Stimulated activated naive CD8-positive, alpha-beta T cell treated with anti-CD3 and anti-CD28 coated beads, Interleukin-15, Interleukin-2, amounts not matched to agents 100 U/mL and 50 U/mL, for 24 hours (primary cell): Measurements from ENCODE around the gene TMEM235.

ENCODE experiments used
- ATAC-seq: fragments of 150-1000 bp; cut with Tn5 transposase; one replicate; pipeline ENCODE4 v1.10.0; 2021
- DNase-seq: peaks from one replicate; pipeline ENCODE4 v3.0.0; 2021

TMEM235 gene

GRCh38 chr17:78255029-78255656 is 23.7 kb downstream of the TMEM235 start:
- ATAC-seq = no peak

GRCh38 chr17:78255953-78256706 is 24.7 kb downstream of the TMEM235 start:
- ATAC-seq (no peak), DNase-seq (no peak)

More at GRCh38 chr17:78255029-78255656, 23.7 kb downstream of the TMEM235 start:
- no peak for DNase-seq

GRCh38 chr17:78256707-78257591 is 25.5 kb downstream of the TMEM235 start:
- no peak for DNase-seq
- no peak for ATAC-seq

- DNase-seq = no peak
- ATAC-seq = no peak
Measured at GRCh38 chr17:78257810-78258322, 26.4 kb downstream of the TMEM235 start.

GRCh38 chr17:78258323-78259191 is 27.1 kb downstream of the TMEM235 start:
- ATAC-seq = peak; percentile 50
- peak; percentile 71 for DNase-seq

GRCh38 chr17:78259192-78259554 is 27.7 kb downstream of the TMEM235 start:
- DNase-seq = no peak
- no peak for ATAC-seq

GRCh38 chr17:78263063-78263735 is 31.8 kb downstream of the TMEM235 start:
- ATAC-seq = no peak
- no peak for DNase-seq

- no peak for ATAC-seq
Measured at GRCh38 chr17:78263736-78264340, 32.4 kb downstream of the TMEM235 start.

GRCh38 chr17:78264590-78264989 is 33.2 kb downstream of the TMEM235 start:
- ATAC-seq = no peak
- DNase-seq = no peak

More at GRCh38 chr17:78263736-78264340, 32.4 kb downstream of the TMEM235 start:
- DNase-seq = no peak

- ATAC-seq (no peak), DNase-seq (no peak)
Measured at GRCh38 chr17:78265121-78265520, 33.7 kb downstream of the TMEM235 start.

- no peak for ATAC-seq
- DNase-seq = no peak
Measured at GRCh38 chr17:78266231-78266631, 34.8 kb downstream of the TMEM235 start.

GRCh38 chr17:78266771-78267170 is 35.3 kb downstream of the TMEM235 start:
- DNase-seq (no peak), ATAC-seq (no peak)

GRCh38 chr17:78267253-78268073 is 36.0 kb downstream of the TMEM235 start:
- no peak for ATAC-seq
- no peak for DNase-seq

- ATAC-seq (no peak), DNase-seq (no peak)
Measured at GRCh38 chr17:78268191-78268874, 36.9 kb downstream of the TMEM235 start.

- ATAC-seq (no peak), DNase-seq (no peak)
Measured at GRCh38 chr17:78268951-78269905, 37.8 kb downstream of the TMEM235 start.

GRCh38 chr17:78269955-78270381 is 38.5 kb downstream of the TMEM235 start:
- DNase-seq (no peak), ATAC-seq (no peak)

GRCh38 chr17:78271419-78272170 is 40.2 kb downstream of the TMEM235 start:
- DNase-seq = no peak

More at GRCh38 chr17:78271419-78272170, 40.2 kb downstream of the TMEM235 start:
- ATAC-seq = no peak
